ENCODE results near the gene CIC.

Gene CIC

GRCh38 chr19:42244347-42245220, 24.5 kb upstream of the CIC start:
- DNase-seq, result peak; percentile 80 to 91 (median 90)

- DNase-seq, result no peak
Observed at GRCh38 chr19:42245231-42245630, 23.8 kb upstream of the CIC start.

- no peak for DNase-seq
Observed at GRCh38 chr19:42246143-42246921, 22.7 kb upstream of the CIC start.

GRCh38 chr19:42246922-42247639, 22.0 kb upstream of the CIC start:
- DNase-seq, result peak in 1 of 6 experiments; percentile 3

GRCh38 chr19:42247640-42248199, 21.3 kb upstream of the CIC start:
- DNase-seq, result no peak

- no peak for DNase-seq
Observed at GRCh38 chr19:42248270-42249148, 20.5 kb upstream of the CIC start.

- no peak for DNase-seq
Observed at GRCh38 chr19:42249149-42249750, 19.8 kb upstream of the CIC start.

- no peak for DNase-seq
Observed at GRCh38 chr19:42249769-42250168, 19.3 kb upstream of the CIC start.

GRCh38 chr19:42250183-42250665, 18.8 kb upstream of the CIC start:
- DNase-seq, result no peak

GRCh38 chr19:42250666-42251531, 18.2 kb upstream of the CIC start:
- DNase-seq, result no peak

GRCh38 chr19:42251572-42252358, 17.3 kb upstream of the CIC start:
- DNase-seq, result no peak

- DNase-seq, result peak in 2 of 6 experiments; percentile 9 to 34
Observed at GRCh38 chr19:42252365-42253244, 16.4 kb upstream of the CIC start.

GRCh38 chr19:42253245-42254088, 15.6 kb upstream of the CIC start:
- peak; percentile 54 to 85 (median 76) for DNase-seq

GRCh38 chr19:42254089-42254849, 14.8 kb upstream of the CIC start:
- DNase-seq, result peak; percentile 74 to 90 (median 81)

GRCh38 chr19:42254850-42255765, 13.9 kb upstream of the CIC start, which contains the start of gene ERF:
TSS of gene ERF (minus strand) at chr19:42255128. CDS start at chr19:42254999, 129 bp downstream.
- DNase-seq, result peak; percentile 86 to 95 (median 92)

Measured in stimulated activated naive CD4-positive, alpha-beta T cell (primary cell).